Gastrocnemius medialis (tissue), 4 donors: Measurements from ENCODE around the gene BACH1.

Experiments
- CTCF ChIP-seq, 5 experiments: fragments of 450-650 bp in 3 of 5; fragments of 200-600 bp in 2 of 5; sonication (generic) in 2 of 5; IDR thresholded peaks in 4 of 5; conservative IDR thresholded peaks in 1 of 5; 1 replicate in 4 of 5; 2 replicates in 1 of 5; pipeline ENCODE4 v1.5.1; 2016 to 2019; ENCODE audit warnings: antibody characterized with exemption in 5 of 5, mild to moderate bottlenecking in 3 of 5, moderate library complexity in 3 of 5
- POLR2A ChIP-seq, 2 donors: fragments of 450-650 bp; IDR thresholded peaks; one replicate each; pipeline ENCODE4 v1.6.1; 2017; ENCODE audit warnings: antibody characterized with exemption in 2 of 2, mild to moderate bottlenecking in 2 of 2, moderate library complexity in 2 of 2

- no peak for TF ChIP-seq CTCF (IDR thresholded peaks at IDR 0.05 in 4 of 5, conservative IDR thresholded peaks at IDR 0.05 in 1 of 5)
- no peak for TF ChIP-seq POLR2A (IDR thresholded peaks at IDR 0.05)
Measured at GRCh38 chr21:29265690-29266479, 32.8 kb upstream of the BACH1 start.
